Fibroblast of lung (primary cell): Measurements from ENCODE around the gene SLIT3. TPM values are rescaled to one million over a fixed set of nuclear protein-coding genes. Genes with fewer than 3 reads are reported as not detected.

ENCODE experiments used
- DNase-seq, 2 donors: peaks; one replicate each; pipeline versions ENCODE4 v3.0.0 to v3.0.0-alpha.2; 2010; ENCODE audit warnings: low read depth in 2 of 2
- H2AFZ ChIP-seq: 2 replicates; pipeline ENCODE4 v1.5.1; 2012; ENCODE audit warnings: low read length, control low read depth, inconsistent platforms
- H3K27ac ChIP-seq: 2 replicates; pipeline ENCODE4 v1.5.1; 2011; ENCODE audit warnings: low read length, control low read depth; ENCODE audit not compliant: insufficient read depth
- H3K27me3 ChIP-seq: 2 replicates; pipeline ENCODE4 v1.5.1; 2011; ENCODE audit warnings: mild to moderate bottlenecking, low read length; ENCODE audit not compliant: control insufficient read depth, insufficient read depth
- H3K36me3 ChIP-seq: 2 replicates; pipeline ENCODE4 v1.5.1; 2011; ENCODE audit warnings: low read length; ENCODE audit not compliant: control insufficient read depth, insufficient read depth
- H3K4me1 ChIP-seq: 2 replicates; pipeline ENCODE4 v1.5.1; 2011; ENCODE audit warnings: low read length; ENCODE audit not compliant: control insufficient read depth, insufficient read depth; ENCODE audit errors: extremely low read depth
- H3K4me2 ChIP-seq: 2 replicates; pipeline ENCODE4 v1.5.1; 2011; ENCODE audit warnings: low read length, control low read depth; ENCODE audit not compliant: insufficient read depth; ENCODE audit errors: extremely low read depth
- H3K4me3 ChIP-seq, 4 experiments: fragments of 200-600 bp in 1 of 4; sonication (generic) in 1 of 4; replicated peaks in 1 of 4; 2 replicates each; pipeline ENCODE4 v1.5.1; 2011 to 2016; ENCODE audit warnings: low read length in 4 of 4, low read depth in 3 of 4, mild to moderate bottlenecking in 3 of 4, control low read depth in 2 of 4, inconsistent platforms in 1 of 4, mixed read lengths in 1 of 4; ENCODE audit not compliant: insufficient read depth in 1 of 4; ENCODE audit errors: control extremely low read depth in 1 of 4
- H3K79me2 ChIP-seq: 2 replicates; pipeline ENCODE4 v1.5.1; 2012; ENCODE audit warnings: mild to moderate bottlenecking, low read length, inconsistent platforms; ENCODE audit not compliant: control insufficient read depth, insufficient read depth
- H3K9ac ChIP-seq: 2 replicates; pipeline ENCODE4 v1.5.1; 2011; ENCODE audit warnings: mild to moderate bottlenecking, low read length, control low read depth; ENCODE audit not compliant: insufficient read depth
- H3K9me3 ChIP-seq: 2 replicates; pipeline ENCODE4 v1.5.1; 2012; ENCODE audit warnings: low read depth, low read length; ENCODE audit not compliant: control insufficient read depth, insufficient read depth
- H4K20me1 ChIP-seq: 2 replicates; pipeline ENCODE4 v1.5.1; 2011; ENCODE audit warnings: low read length; ENCODE audit not compliant: control insufficient read depth, insufficient read depth; ENCODE audit errors: extremely low read depth
- EZH2 ChIP-seq: IDR thresholded peaks from 2 replicates; pipeline ENCODE4 v1.5.1; 2012; ENCODE audit warnings: low read length, control low read depth, mild to moderate bottlenecking; ENCODE audit errors: missing control alignments
- polyA plus RNA-seq, 2 donors: library from polyadenylated mRNA; depleted of rRNA in 1 of 2; stranded (reverse) in 1 of 2; unstranded in 1 of 2; fragments of >200 nt; gene quantifications; 2 replicates each; pipeline ENCODE4 v1.2.1, GENCODE V29; 2011 to 2012; ENCODE audit warnings: missing spikeins in 1 of 2
- total RNA-seq: library from RNA; depleted of rRNA; stranded (reverse); fragments of >200 nt; gene quantifications from 2 replicates; pipeline ENCODE4 v1.2.1, GENCODE V29; 2014
- TF ChIP-seq, protein P1 (sequence below), 2 donors: IDR thresholded peaks in 1 of 2; conservative IDR thresholded peaks in 1 of 2; 1 replicate in 1 of 2; 2 replicates in 1 of 2; pipeline ENCODE4 v1.5.1; 2011 to 2012; ENCODE audit warnings: low read length in 2 of 2, control low read depth in 1 of 2, inconsistent platforms in 1 of 2, low read depth in 1 of 2, mild to moderate bottlenecking in 1 of 2

Gene SLIT3
- total and polyA plus RNA-seq, 2 donors (not counting 1 experiment from before 2014, with no cell fraction given): 1.6 to 4.6 TPM

DNA sequence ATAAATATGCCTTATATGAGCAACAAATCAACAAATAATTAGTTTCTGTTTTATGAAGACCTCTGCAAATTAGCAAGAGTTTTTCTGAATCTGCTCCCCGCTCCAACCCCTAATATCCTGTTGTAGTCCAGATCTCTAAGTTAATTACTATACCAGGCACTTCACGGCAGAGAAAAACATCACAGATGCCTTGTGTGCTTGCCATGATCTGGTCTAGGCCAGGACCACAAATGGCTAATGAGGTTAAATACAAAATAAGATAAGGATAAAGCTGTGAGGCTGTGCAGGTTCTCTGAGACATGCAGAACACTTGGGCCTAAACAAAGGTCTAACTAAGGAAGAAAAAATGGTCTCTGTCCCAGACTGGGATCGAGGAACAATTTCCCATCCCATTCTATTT is 150.8 kb downstream of the SLIT3 start:
- Histone ChIP-seq H3K9me3 (no peaks in the 10 kb centered on the region), H2AFZ (no peak overlapping the region), H3K79me2 (no peaks in the 10 kb centered on the region), H3K9ac (no peak overlapping the region), H3K4me2 (no peak overlapping the region), H4K20me1 (no peaks in the 10 kb centered on the region), H3K4me3 (no peak overlapping the region), H3K36me3 (no peaks in the 10 kb centered on the region), H3K27me3 (no peaks in the 10 kb centered on the region), H3K4me1 (no peaks in the 10 kb centered on the region), H3K27ac (no peak overlapping the region)
- TF ChIP-seq EZH2: no peak
- TF ChIP-seq, protein P1, sequence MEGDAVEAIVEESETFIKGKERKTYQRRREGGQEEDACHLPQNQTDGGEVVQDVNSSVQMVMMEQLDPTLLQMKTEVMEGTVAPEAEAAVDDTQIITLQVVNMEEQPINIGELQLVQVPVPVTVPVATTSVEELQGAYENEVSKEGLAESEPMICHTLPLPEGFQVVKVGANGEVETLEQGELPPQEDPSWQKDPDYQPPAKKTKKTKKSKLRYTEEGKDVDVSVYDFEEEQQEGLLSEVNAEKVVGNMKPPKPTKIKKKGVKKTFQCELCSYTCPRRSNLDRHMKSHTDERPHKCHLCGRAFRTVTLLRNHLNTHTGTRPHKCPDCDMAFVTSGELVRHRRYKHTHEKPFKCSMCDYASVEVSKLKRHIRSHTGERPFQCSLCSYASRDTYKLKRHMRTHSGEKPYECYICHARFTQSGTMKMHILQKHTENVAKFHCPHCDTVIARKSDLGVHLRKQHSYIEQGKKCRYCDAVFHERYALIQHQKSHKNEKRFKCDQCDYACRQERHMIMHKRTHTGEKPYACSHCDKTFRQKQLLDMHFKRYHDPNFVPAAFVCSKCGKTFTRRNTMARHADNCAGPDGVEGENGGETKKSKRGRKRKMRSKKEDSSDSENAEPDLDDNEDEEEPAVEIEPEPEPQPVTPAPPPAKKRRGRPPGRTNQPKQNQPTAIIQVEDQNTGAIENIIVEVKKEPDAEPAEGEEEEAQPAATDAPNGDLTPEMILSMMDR (conservative IDR thresholded peaks at IDR 0.05 in 1 of 2, IDR thresholded peaks at IDR 0.05 in 1 of 2; ENCODE audit: low read depth in 1 of 2, low read length in 2 of 2): no peak
- no peak for DNase-seq

DNA sequence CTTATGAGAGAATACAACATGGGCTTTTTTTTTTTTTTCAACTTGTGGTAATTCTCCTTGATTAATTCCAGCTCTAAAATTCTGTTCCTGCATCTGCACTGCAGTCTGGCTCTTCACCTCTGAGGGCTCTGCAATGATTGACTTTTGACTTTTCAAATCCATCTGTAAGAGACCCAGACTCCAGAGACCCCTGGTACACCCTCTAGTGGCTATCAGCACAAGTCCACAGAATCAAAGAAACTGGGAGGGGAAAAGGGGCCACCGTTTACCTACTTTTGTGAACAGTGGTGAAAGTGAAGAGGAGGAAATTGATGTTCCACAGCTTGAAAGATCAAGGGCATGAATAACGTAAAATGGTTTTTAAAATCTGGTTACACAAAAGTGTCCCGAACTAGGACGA is 151.6 kb downstream of the SLIT3 start:
- Histone ChIP-seq H3K27me3 (no peaks in the 10 kb centered on the region), H3K27ac (no peak overlapping the region), H3K36me3 (no peaks in the 10 kb centered on the region), H4K20me1 (no peaks in the 10 kb centered on the region), H3K4me3 (no peak overlapping the region), H3K9me3 (no peaks in the 10 kb centered on the region), H3K9ac (no peak overlapping the region), H3K4me2 (no peak overlapping the region), H2AFZ (no peak overlapping the region), H3K79me2 (no peaks in the 10 kb centered on the region), H3K4me1 (no peaks in the 10 kb centered on the region)
- no peak for TF ChIP-seq EZH2
- TF ChIP-seq, protein P1 (conservative IDR thresholded peaks at IDR 0.05 in 1 of 2, IDR thresholded peaks at IDR 0.05 in 1 of 2; ENCODE audit: low read depth in 1 of 2, low read length in 2 of 2): no peak
- DNase-seq: no peak

DNA sequence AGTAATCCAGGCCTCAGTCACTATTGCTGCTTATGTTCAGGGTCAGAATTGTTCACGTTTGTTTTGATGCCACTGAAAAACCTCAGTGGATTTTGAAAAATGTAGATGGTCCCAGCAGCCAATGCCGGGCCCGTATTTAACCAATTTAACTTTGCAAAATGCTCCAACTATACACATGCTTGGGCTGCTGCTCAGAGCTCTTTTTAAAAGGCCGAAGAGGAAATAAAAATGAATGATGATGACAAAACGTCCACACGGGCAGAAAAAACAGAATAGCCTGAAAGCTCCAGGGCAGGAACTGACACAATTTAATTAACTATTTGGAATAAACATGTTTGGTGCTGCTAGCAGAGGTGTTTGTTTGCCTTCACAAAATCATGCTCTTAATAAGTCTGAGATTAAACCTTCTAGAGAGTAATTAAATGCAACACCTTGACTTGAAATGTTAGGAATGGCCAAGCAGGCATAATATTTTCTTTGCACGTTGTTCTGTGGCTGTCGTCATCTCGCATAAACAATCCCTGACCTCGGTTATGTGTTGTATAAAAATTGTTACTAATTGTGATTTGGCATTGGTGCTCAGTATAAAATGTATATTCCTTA is 152.7 kb downstream of the SLIT3 start:
- Histone ChIP-seq H3K4me1 (no peaks in the 10 kb centered on the region), H3K27ac (no peak overlapping the region)

More for the DNA sequence above, 152.7 kb downstream of the SLIT3 start:
- TF ChIP-seq EZH2: no peak
- TF ChIP-seq, protein P1 (conservative IDR thresholded peaks at IDR 0.05 in 1 of 2, IDR thresholded peaks at IDR 0.05 in 1 of 2; ENCODE audit: low read depth in 1 of 2, low read length in 2 of 2): no peak
- no peaks in the 10 kb centered on the region for H3K9me3 ChIP-seq
- H3K27me3 ChIP-seq: no peaks in the 10 kb centered on the region
- no peak overlapping the region for H2AFZ ChIP-seq
- H3K9ac ChIP-seq: no peak overlapping the region
- H3K4me2 ChIP-seq: no peak overlapping the region
- DNase-seq: no peak
- no peaks in the 10 kb centered on the region for H3K79me2 ChIP-seq
- no peaks in the 10 kb centered on the region for H4K20me1 ChIP-seq
- no peak overlapping the region for H3K4me3 ChIP-seq
- H3K36me3 ChIP-seq: no peaks in the 10 kb centered on the region
